HEK293 (cell line): ENCODE data around the gene KIF9.

ENCODE experiments used
- CTCF ChIA-PET: fragments of 350-600 bp; formaldehyde crosslinking; extraction: SDS; loops from one replicate; lab custom pipeline; 2021; ENCODE audit warnings: antibody characterized with exemption; lab: Yijun Ruan, JAX
- POLR2A ChIA-PET: fragments of 300-600 bp; formaldehyde crosslinking; extraction: SDS; loops from one replicate; lab custom pipeline; 2020; ENCODE audit warnings: antibody characterized with exemption, inconsistent platforms; lab: Yijun Ruan, JAX
- H3K27ac ChIP-seq: fragments of 200-500 bp; sonication (Bioruptor generic); 2 replicates; pipeline ENCODE4 v1.5.1; 2014; ENCODE audit warnings: low read depth, low read length, control low read depth, inconsistent platforms; ENCODE audit errors: extremely low read depth
- H3K36me3 ChIP-seq, 2 experiments: fragments of 200-500 bp in 1 of 2; sonication (Bioruptor generic) in 1 of 2; 1 replicate in 1 of 2; 2 replicates in 1 of 2; pipeline ENCODE4 v1.5.1; 2014 to 2017; ENCODE audit warnings: inconsistent platforms in 2 of 2, low read length in 2 of 2; ENCODE audit not compliant: control insufficient read depth in 2 of 2, insufficient read depth in 1 of 2
- H3K4me1 ChIP-seq: fragments of 200-500 bp; sonication (Bioruptor generic); 2 replicates; pipeline ENCODE4 v1.5.1; 2014; ENCODE audit warnings: mild to moderate bottlenecking, low read length, inconsistent platforms; ENCODE audit not compliant: control insufficient read depth, insufficient read depth
- H3K4me3 ChIP-seq: 2 replicates; pipeline ENCODE4 v1.5.1; 2011; ENCODE audit warnings: low read depth, mild to moderate bottlenecking, control low read depth, low read length, moderate library complexity
- H3K9me3 ChIP-seq: fragments of 200-500 bp; sonication (Bioruptor generic); 2 replicates; pipeline ENCODE4 v1.5.1; 2014; ENCODE audit warnings: low read depth, low read length, inconsistent platforms; ENCODE audit not compliant: control insufficient read depth, insufficient read depth
- BCL11B ChIP-seq: fragments of 450-650 bp; formaldehyde crosslinking; IDR thresholded peaks from 2 replicates; pipeline ENCODE4 v1.5.1; 2016; ENCODE audit warnings: low read depth, missing biosample characterization, missing genetic modification characterization
- GLI4 ChIP-seq: fragments of 450-650 bp; formaldehyde crosslinking; IDR thresholded peaks from 2 replicates; pipeline ENCODE4 v1.5.1; 2016; ENCODE audit warnings: missing biosample characterization, missing genetic modification characterization
- GLIS1 ChIP-seq: fragments of 450-650 bp; formaldehyde crosslinking; IDR thresholded peaks from 2 replicates; pipeline ENCODE4 v1.5.1; 2016; ENCODE audit warnings: missing biosample characterization, missing genetic modification characterization
- KLF7 ChIP-seq: fragments of 450-650 bp; formaldehyde crosslinking; IDR thresholded peaks from 2 replicates; pipeline ENCODE4 v1.5.1; 2016; ENCODE audit warnings: missing biosample characterization, missing genetic modification characterization, borderline replicate concordance
- OSR2 ChIP-seq: fragments of 450-650 bp; formaldehyde crosslinking; IDR thresholded peaks from 2 replicates; pipeline ENCODE4 v1.5.1; 2016; ENCODE audit warnings: missing biosample characterization, missing genetic modification characterization
- PBX3 ChIP-seq: sonication (generic); formaldehyde crosslinking; IDR thresholded peaks from 2 replicates; pipeline ENCODE4 v1.8.1; 2022; ENCODE audit warnings: mild to moderate bottlenecking, moderate library complexity, missing genetic modification reagents
- PRDM1 ChIP-seq: fragments of 450-650 bp; formaldehyde crosslinking; IDR thresholded peaks from 2 replicates; pipeline ENCODE4; 2016; ENCODE audit warnings: missing biosample characterization, missing genetic modification characterization
- PRDM4 ChIP-seq: fragments of 450-650 bp; formaldehyde crosslinking; IDR thresholded peaks from 2 replicates; pipeline ENCODE4 v1.5.1; 2017; ENCODE audit warnings: missing biosample characterization, missing genetic modification characterization
- SCRT2 ChIP-seq: fragments of 450-650 bp; formaldehyde crosslinking; IDR thresholded peaks from 2 replicates; pipeline ENCODE4 v1.5.1; 2016; ENCODE audit warnings: missing biosample characterization, missing genetic modification characterization
- SP7 ChIP-seq: fragments of 450-650 bp; formaldehyde crosslinking; IDR thresholded peaks from 2 replicates; pipeline ENCODE4 v1.5.1; 2016; ENCODE audit warnings: missing biosample characterization, missing genetic modification characterization
- YY2 ChIP-seq: fragments of 450-650 bp; formaldehyde crosslinking; IDR thresholded peaks from 2 replicates; pipeline ENCODE4 v1.5.1; 2016; ENCODE audit warnings: missing biosample characterization, missing genetic modification characterization
- ZBTB20 ChIP-seq: fragments of 450-650 bp; formaldehyde crosslinking; IDR thresholded peaks from 2 replicates; pipeline ENCODE4 v1.5.1; 2016; ENCODE audit warnings: missing biosample characterization, missing genetic modification characterization
- ZBTB21 ChIP-seq: fragments of 450-650 bp; formaldehyde crosslinking; IDR thresholded peaks from 2 replicates; pipeline ENCODE4 v1.5.1; 2017; ENCODE audit warnings: missing biosample characterization, missing genetic modification characterization
- ZEB2 ChIP-seq: fragments of 450-650 bp; formaldehyde crosslinking; IDR thresholded peaks from 2 replicates; pipeline ENCODE4 v1.5.1; 2016; ENCODE audit warnings: missing biosample characterization, missing genetic modification characterization
- ZFHX2 ChIP-seq: fragments of 450-650 bp; formaldehyde crosslinking; conservative IDR thresholded peaks from 2 replicates; pipeline ENCODE4 v1.5.1; 2016; ENCODE audit warnings: missing biosample characterization, missing genetic modification characterization
- ZNF138 ChIP-seq: fragments of 450-650 bp; formaldehyde crosslinking; IDR thresholded peaks from 2 replicates; pipeline ENCODE4 v1.5.1; 2016; ENCODE audit warnings: missing biosample characterization, missing genetic modification characterization, borderline replicate concordance
- ZNF146 ChIP-seq: fragments of 450-650 bp; formaldehyde crosslinking; IDR thresholded peaks from 2 replicates; pipeline ENCODE4 v1.5.1; 2016; ENCODE audit warnings: missing biosample characterization, missing genetic modification characterization
- ZNF248 ChIP-seq: fragments of 450-650 bp; formaldehyde crosslinking; IDR thresholded peaks from 2 replicates; pipeline ENCODE4 v1.5.1; 2017; ENCODE audit warnings: missing biosample characterization, missing genetic modification characterization
- ZNF311 ChIP-seq: fragments of 450-650 bp; formaldehyde crosslinking; IDR thresholded peaks from 2 replicates; pipeline ENCODE4 v1.5.1; 2017; ENCODE audit warnings: missing biosample characterization, missing genetic modification characterization, borderline replicate concordance
- ZNF350 ChIP-seq: fragments of 450-650 bp; formaldehyde crosslinking; IDR thresholded peaks from 2 replicates; pipeline ENCODE4 v1.5.0; 2017; ENCODE audit warnings: missing biosample characterization, mild to moderate bottlenecking, missing genetic modification characterization
- ZNF394 ChIP-seq: fragments of 450-650 bp; formaldehyde crosslinking; IDR thresholded peaks from 2 replicates; pipeline ENCODE4 v1.5.1; 2016; ENCODE audit warnings: missing biosample characterization, missing genetic modification characterization, mild to moderate bottlenecking, moderate library complexity, borderline replicate concordance
- ZNF488 ChIP-seq: fragments of 450-650 bp; formaldehyde crosslinking; IDR thresholded peaks from 2 replicates; pipeline ENCODE4 v1.5.1; 2016; ENCODE audit warnings: missing biosample characterization, missing genetic modification characterization
- ZNF529 ChIP-seq: fragments of 450-650 bp; formaldehyde crosslinking; IDR thresholded peaks from 2 replicates; pipeline ENCODE4 v1.5.1; 2017; ENCODE audit warnings: missing genetic modification characterization, missing biosample characterization; ENCODE audit not compliant: insufficient replicate concordance
- ZNF555 ChIP-seq: fragments of 450-650 bp; formaldehyde crosslinking; conservative IDR thresholded peaks from 2 replicates; pipeline ENCODE4 v1.5.1; 2017; ENCODE audit warnings: missing biosample characterization, mild to moderate bottlenecking, missing genetic modification characterization, inconsistent platforms
- ZNF621 ChIP-seq: fragments of 450-650 bp; formaldehyde crosslinking; IDR thresholded peaks from 2 replicates; pipeline ENCODE4 v1.5.1; 2017; ENCODE audit warnings: missing biosample characterization, missing genetic modification characterization
- ZNF639 ChIP-seq: fragments of 450-650 bp; formaldehyde crosslinking; IDR thresholded peaks from 2 replicates; pipeline ENCODE4 v1.5.1; 2016; ENCODE audit warnings: missing biosample characterization, missing genetic modification characterization
- ZNF645 ChIP-seq: fragments of 450-650 bp; formaldehyde crosslinking; IDR thresholded peaks from 2 replicates; pipeline ENCODE4; 2016; ENCODE audit warnings: missing biosample characterization, missing genetic modification characterization
- ZNF664 ChIP-seq: fragments of 450-650 bp; formaldehyde crosslinking; IDR thresholded peaks from 2 replicates; pipeline ENCODE4 v1.5.1; 2016; ENCODE audit warnings: missing biosample characterization, missing genetic modification characterization

KIF9 gene

GRCh38 chr3:47276558-47276957, 6.0 kb downstream of the KIF9 start:
- no peaks in the 10 kb centered on the region for H3K4me1 ChIP-seq
- ChIA-PET CTCF (interaction anchor here (1.2 kb wide), 1 partner anchor 112 kb away, joined by 4 read pairs; no protein-coding TSS in a partner anchor), POLR2A (interaction anchor here (0.7 kb wide), 1 partner anchor 16 kb away, joined by 5 read pairs; no protein-coding TSS in a partner anchor)
- H3K4me3 ChIP-seq, result no peak overlapping the region
- no peak overlapping the region for H3K27ac ChIP-seq
- no peaks in the 10 kb centered on the region for H3K36me3 ChIP-seq
- H3K9me3 ChIP-seq, result no peaks in the 10 kb centered on the region
- TF ChIP-seq BCL11B (tag by site-specific recombination), result no peak
- no peak for TF ChIP-seq ZBTB21
- TF ChIP-seq ZNF488 (tag by site-specific recombination), result no peak
- TF ChIP-seq ZNF664 (tag by site-specific recombination), result no peak
- no peak for TF ChIP-seq GLI4 (tag by site-specific recombination)
- TF ChIP-seq ZNF529 (tag by site-specific recombination), result no peak
- no peak for TF ChIP-seq SCRT2 (tag by site-specific recombination)
- TF ChIP-seq ZFHX2, result no peak
- TF ChIP-seq KLF7 (tag by site-specific recombination), result no peak
- TF ChIP-seq GLIS1 (tag by site-specific recombination), result no peak

- H3K36me3 ChIP-seq, result no peaks in the 10 kb centered on the region
- no peak overlapping the region for H3K27ac ChIP-seq
- TF ChIP-seq ZNF394 (no peak), SP7 (tag by site-specific recombination) (no peak), ZEB2 (tag by site-specific recombination) (no peak), YY2 (tag by site-specific recombination) (no peak), OSR2 (no peak), ZNF350 (tag by site-specific recombination) (no peak), ZNF555 (tag by site-specific recombination) (no peak)
- no peaks in the 10 kb centered on the region for H3K4me1 ChIP-seq
- H3K4me3 ChIP-seq, result no peak overlapping the region
- H3K9me3 ChIP-seq, result no peaks in the 10 kb centered on the region
- ChIA-PET CTCF (no interaction called here), POLR2A (no interaction called here)
Measured at GRCh38 chr3:47274652-47275051, 7.9 kb downstream of the KIF9 start.

- ChIA-PET CTCF (no interaction called here), POLR2A (no interaction called here)
- no peaks in the 10 kb centered on the region for H3K9me3 ChIP-seq
- H3K27ac ChIP-seq, result no peak overlapping the region
- H3K4me3 ChIP-seq, result no peak overlapping the region
- no peaks in the 10 kb centered on the region for H3K36me3 ChIP-seq
- H3K4me1 ChIP-seq, result no peaks in the 10 kb centered on the region
- TF ChIP-seq ZNF138 (tag by site-specific recombination) (no peak), GLIS1 (tag by site-specific recombination) (no peak), ZNF146 (tag by site-specific recombination) (no peak), ZNF639 (tag by site-specific recombination) (no peak), ZNF248 (tag by site-specific recombination) (no peak), PRDM1 (no peak), PRDM4 (no peak), PBX3 (CRISPR knock-in tag) (no peak), ZNF311 (tag by site-specific recombination) (no peak), ZBTB20 (tag by site-specific recombination) (no peak), ZNF621 (no peak), ZNF645 (tag by site-specific recombination) (no peak)
Measured at GRCh38 chr3:47273564-47273963, 9.0 kb downstream of the KIF9 start.
